HG03558 (cell line): ENCODE data around the gene MND1.

ENCODE experiments used
- ATAC-seq: cut with Tn5 transposase; IDR thresholded peaks from one replicate; pipeline ENCODE4 v1.9.1; 2021; ENCODE audit warnings: moderate number of reproducible peaks; ENCODE audit not compliant: unreplicated experiment; ENCODE audit errors: extremely low read depth

The MND1 gene

DNA sequence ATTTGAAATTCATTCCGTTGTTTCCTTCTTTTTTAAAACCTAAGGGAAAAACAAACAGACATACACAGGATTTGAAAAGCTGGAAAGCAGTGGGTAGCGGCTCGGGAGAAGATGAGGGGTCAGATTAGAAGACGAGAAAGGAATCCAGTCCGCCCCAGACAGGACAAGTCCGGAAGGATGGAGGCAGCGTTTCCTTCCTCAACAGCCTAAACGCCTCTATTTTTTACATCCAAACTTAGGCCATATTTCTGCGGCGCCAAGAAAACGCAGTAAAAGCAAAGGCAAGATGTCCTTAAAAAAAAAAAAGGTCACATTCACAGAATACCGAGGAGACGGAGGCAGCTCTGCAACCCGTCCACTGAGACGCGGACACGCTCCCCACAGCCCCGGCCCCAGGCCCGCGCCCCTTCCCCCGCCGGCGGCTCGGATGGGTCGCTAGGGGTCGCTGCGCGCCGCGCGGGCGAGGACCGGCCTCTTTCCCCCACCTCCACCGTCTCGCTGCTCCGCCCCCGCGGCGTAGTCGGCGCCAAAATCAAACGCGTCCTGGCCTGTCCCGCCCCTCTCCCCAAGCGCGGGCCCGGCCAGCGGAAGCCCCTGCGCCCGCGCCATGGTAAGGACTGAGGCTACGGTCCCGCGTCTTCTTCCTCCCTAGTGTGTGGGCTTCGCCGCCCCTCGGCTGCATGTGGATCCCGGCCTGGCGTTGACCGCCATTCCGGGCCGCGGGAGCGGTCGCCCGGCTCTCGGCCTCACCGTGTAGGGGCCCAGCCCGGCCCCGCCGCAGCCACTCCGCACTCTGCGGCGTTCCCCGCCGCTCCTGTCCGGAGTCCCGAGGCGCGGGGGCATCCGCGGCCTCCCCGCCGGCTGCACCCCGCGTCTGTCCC is at the start of gene MND1:
Gene MND1 (plus strand): TSS at position 558 of the 881 bp plus-strand sequence. CDS start 50 bp downstream, at position 608.
- ATAC-seq = peak; percentile 63

- no peak for ATAC-seq
Observed at GRCh38 chr4:153295131-153295755, 49.2 kb upstream of the MND1 start.

GRCh38 chr4:153296040-153296823 is 48.3 kb upstream of the MND1 start:
- ATAC-seq = no peak

DNA sequence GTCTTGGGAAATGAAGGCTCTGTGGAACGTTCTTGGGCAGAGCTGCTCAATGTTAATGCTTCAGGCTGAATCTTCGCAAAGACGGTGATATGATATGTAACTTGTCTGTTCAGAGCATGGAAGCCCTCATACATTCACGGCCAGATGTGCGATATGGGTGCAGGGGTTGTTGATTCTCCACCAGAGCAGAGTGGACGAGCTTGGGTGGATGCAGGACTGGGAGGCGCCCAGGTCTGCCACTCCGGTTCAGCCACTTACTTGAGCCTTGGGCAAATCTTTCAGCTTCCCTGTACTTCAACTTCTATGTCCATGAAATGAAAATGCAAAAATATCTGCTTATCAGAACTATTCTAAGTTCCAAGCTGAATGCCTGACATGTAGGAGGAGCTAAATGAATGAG is 47.4 kb upstream of the MND1 start:
- ATAC-seq = no peak

- no peak for ATAC-seq
Observed at GRCh38 chr4:153310793-153311192, 33.7 kb upstream of the MND1 start.

- ATAC-seq = no peak
Observed at GRCh38 chr4:153314915-153315314, 29.6 kb upstream of the MND1 start.

- no peak for ATAC-seq
Observed at GRCh38 chr4:153318696-153319320, 25.7 kb upstream of the MND1 start.

DNA sequence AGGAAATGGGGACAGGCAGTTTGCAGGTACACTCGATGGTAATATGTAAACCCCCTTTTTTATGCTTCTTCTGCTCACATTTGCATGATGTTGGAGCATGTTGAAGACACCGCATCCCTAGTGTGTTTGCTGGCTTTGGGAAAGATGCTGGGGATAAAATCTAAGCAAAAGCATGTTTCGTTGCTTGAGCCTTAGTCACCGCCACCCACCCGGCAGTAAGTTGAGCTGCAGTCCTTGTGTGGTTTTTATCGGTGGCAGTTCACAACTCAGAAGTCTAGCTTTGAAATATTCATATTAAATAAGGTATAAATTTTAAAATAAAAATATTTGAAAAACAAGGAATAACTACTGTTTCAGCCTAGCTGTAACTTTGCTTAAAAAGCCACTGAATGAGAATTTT is 21.7 kb upstream of the MND1 start:
- no peak for ATAC-seq

DNA sequence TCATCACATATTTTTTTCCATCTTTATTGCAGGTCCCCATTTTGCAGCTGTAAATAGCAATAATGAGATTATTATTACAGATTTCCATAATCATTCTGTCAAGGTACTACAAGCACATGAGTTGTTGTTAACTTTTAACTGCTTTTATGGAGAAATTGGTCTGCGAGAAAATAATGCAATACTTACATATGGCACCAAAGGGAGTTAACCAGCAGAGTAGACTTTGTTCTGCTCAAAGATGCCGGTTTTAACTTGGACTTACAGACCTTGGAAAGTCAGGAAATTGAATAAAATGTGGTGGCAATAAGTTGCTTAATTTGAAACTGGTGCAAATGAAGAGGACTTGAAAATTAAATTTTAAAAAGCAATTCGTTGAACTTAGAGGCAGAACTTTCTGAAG is 20.4 kb upstream of the MND1 start:
- no peak for ATAC-seq

DNA sequence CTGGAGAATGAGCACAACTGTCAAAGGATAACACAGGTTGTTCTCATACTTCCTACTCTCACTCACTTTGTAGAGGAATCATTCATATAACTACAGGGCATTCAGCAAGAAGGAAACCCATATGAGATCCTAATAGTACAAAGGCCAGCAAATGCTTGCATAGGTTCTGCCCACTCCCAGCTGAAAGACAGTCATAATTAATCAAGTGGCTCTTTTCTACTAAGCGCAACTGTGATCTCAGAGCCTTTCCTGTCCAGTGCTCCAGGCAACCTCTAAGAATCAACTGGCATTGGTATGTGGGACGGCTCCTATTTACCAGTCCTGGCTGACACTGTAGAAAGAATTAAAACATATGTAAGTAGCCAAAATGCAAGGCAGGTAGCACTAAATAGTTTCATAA is 18.9 kb upstream of the MND1 start:
- no peak for ATAC-seq

- no peak for ATAC-seq
Observed at GRCh38 chr4:153326513-153326912, 18.0 kb upstream of the MND1 start.

DNA sequence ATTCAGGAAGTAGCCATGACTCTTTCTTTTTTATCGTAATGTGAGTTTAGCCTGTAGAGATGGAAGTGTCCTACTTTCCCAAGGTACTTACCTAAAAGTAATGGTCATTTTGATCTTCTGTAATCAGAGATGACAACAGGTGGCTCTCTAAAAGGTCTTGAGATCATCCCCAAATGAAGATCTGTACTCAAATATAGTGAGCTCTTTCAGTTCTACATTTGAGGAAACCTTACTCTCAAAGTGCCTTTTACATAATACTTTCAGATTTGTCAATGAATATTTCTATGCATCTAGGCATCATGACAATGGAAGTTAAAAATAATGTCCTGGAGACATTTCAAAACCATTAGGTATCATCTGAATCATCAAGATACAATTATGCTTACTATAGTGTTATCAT is 17.2 kb upstream of the MND1 start:
- ATAC-seq = no peak

DNA sequence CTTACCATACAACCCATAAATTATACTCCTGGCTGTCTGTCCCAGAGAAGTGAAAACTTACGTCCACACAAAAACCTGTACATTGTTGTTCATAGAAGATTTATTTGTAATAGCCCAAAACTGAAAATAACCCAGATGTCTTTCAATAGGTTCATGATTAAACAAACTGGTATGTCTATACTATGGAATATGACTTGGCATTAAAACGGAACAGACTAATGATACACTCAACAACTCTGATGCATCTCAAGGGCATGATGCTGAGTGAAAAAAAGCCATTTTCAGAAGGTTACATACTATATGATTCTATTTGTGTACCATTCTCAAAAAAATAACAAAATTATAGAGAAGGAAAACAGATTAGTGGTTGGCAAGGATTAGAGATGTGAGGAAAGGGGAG is 11.6 kb upstream of the MND1 start:
- no peak for ATAC-seq

- no peak for ATAC-seq
Observed at GRCh38 chr4:153333874-153334273, 10.6 kb upstream of the MND1 start.

- ATAC-seq = no peak
Observed at GRCh38 chr4:153335665-153336064, 8.8 kb upstream of the MND1 start.

DNA sequence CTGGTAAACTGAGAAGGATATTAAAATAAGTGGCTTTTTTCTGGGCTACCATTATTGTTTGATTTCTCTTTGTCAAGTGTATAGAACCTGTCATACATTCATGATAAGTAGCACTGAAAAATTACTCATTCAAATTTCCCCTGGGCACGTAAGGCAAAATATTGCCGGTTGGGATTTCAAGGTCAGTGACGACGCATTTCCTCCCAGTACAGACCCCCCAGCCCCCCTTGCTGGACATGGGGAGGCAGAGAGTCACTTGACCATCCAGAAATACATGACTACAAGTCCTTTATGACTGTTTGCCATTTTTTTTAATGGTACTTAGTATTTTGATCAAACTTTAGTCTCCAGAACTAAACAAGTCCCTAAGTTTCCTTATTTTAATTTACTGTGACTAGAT is 6.8 kb upstream of the MND1 start:
- no peak for ATAC-seq

DNA sequence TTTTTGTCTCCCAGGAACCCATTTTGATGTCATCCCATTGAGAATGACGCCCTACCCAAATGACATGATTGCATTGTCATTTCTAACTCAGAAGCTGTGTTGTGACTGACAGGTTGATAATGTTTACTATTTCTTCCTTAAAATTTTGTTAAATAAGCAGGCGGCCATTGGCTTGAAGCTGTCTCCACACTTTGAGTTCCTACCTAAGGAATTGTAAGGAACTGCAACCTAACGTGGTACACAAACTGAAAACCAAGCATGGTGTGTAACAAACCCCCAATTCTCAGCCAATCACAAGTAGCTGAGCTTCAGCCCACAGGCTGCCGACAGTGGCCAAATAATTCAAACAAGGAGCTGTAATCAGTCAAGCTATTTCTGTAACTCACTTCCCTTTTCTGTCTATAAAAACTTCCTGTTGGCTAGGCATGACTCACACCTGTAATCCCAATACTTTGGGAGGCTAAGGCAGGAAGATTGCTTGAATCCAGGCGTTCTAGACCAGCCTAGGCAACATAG is 2.9 kb upstream of the MND1 start:
- no peak for ATAC-seq

DNA sequence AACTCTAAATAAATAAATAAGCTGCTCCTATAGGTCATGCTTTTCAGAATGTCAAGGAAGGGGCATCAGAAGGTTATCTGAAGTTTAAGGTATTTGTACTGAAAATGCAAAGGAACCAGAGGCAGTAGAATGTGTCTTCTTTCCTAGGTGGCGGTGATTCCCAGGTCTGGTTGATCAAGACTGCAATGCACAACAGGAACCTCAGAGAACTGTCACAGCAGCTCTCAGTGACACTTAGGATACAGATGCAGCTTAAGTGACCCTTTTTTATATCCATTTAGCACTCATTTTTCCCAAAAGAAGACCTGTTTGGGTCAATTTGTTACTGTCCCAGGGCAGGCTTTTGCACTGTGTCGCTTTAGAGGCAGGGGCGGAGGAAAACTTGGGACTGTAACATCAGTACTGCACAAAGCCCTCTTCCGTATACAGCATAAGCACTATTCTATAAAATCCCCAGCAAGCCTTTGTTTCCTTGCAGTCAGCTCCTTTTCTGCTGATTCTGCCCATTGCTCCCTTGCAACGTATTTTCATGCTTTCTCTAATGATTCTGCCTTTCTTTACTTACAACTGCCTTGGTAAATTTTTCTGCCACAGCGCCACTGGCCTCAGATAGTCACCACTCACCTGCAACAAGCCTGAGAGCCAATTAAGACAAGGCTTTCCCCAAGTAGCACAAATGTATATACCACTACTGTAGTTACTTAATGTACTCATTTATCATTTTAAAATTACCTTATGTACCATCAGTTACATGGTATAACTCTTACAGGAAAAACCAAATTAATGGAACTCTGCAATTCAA is 1.5 kb upstream of the MND1 start:
- ATAC-seq = no peak
